Calu3 (cell line): ENCODE measurements around the gene TENM3. TPM values are rescaled to one million over a fixed set of nuclear protein-coding genes. Genes with fewer than 3 reads are reported as not detected.

ENCODE experiments used
- BruUV-seq: library from RNA; stranded (reverse); fragments of 400-500 nt; replicated peaks from 2 replicates; lab custom pipeline; 2021; lab: Mats Ljungman, UMichigan
- CTCF ChIA-PET: fragments of 300-600 bp; sonication (Branson Sonifier 250); formaldehyde crosslinking; loops from one replicate; lab custom pipeline; 2022; ENCODE audit warnings: antibody characterized with exemption; lab: Charles Lee
- DNase-seq: peaks from one replicate; pipeline ENCODE4 v3.0.0; 2022
- H3K27ac Mint-ChIP-seq: one replicate; pipeline ENCODE4 v1.8.0; 2022; ENCODE audit warnings: mixed read lengths; ENCODE audit not compliant: unreplicated experiment
- H3K27me3 Mint-ChIP-seq: one replicate; pipeline ENCODE4 v1.8.0; 2022; ENCODE audit warnings: mixed read lengths; ENCODE audit not compliant: unreplicated experiment
- H3K36me3 Mint-ChIP-seq: one replicate; pipeline ENCODE4 v1.8.0; 2022; ENCODE audit warnings: mild to moderate bottlenecking, moderate library complexity, mixed read lengths; ENCODE audit not compliant: insufficient read depth, unreplicated experiment
- H3K4me1 Mint-ChIP-seq: one replicate; pipeline ENCODE4 v1.8.0; 2022; ENCODE audit warnings: mild to moderate bottlenecking, low read depth, mixed read lengths; ENCODE audit not compliant: unreplicated experiment
- H3K4me3 Mint-ChIP-seq: one replicate; pipeline ENCODE4 v1.8.0; 2022; ENCODE audit warnings: mild to moderate bottlenecking, low read depth, moderate library complexity, mixed read lengths; ENCODE audit not compliant: unreplicated experiment
- H3K9me3 Mint-ChIP-seq: one replicate; pipeline ENCODE4 v1.8.0; 2022; ENCODE audit warnings: low read depth, mixed read lengths; ENCODE audit not compliant: unreplicated experiment
- intact Hi-C: fragments of 100-400 bp; cut with micrococcal nuclease; formaldehyde crosslinking; loops from one replicate; pipeline ENCODE4 v1.10.0; 2022; ENCODE audit not compliant: unreplicated experiment
- total RNA-seq: library from RNA; stranded (reverse); gene quantifications from 2 replicates; pipeline ENCODE4 v1.2.3, GENCODE V29; 2022
- TF ChIP-seq, protein P1 (sequence below): fragments of 200-600 bp; IDR thresholded peaks from one replicate; pipeline ENCODE4 v1.8.0; 2022; ENCODE audit warnings: antibody characterized with exemption; ENCODE audit not compliant: unreplicated experiment

TENM3 gene
- total RNA-seq, 1 experiment from 2014 or later, result 5.9 TPM

DNA sequence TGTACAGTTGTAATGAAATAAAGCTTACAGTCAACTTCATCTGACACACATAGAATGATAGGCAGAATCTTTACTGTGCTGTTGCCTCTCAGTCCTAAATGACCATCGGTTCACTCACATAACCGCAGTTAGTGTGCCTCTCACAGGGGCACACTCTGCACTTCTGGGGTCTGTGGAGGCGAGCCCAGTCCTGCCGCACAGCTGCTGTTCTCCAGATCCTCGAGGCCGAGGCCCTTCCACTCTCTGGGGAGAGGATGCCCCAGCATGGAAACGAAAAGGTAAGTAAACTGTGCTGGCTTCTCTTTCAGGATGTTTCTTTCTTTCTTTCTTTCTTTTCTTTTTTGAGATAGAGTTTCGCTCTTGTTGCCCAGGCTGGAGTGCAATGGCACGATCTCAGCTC is 586.0 kb downstream of the TENM3 start:
- Mint-ChIP-seq H3K4me3 (no peak overlapping the region), H3K9me3 (no peaks in the 10 kb centered on the region), H3K27me3 (peaks cover 55% of the 10 kb centered on the region), H3K4me1 (no peaks in the 10 kb centered on the region), H3K36me3 (no peaks in the 10 kb centered on the region), H3K27ac (no peak overlapping the region)
- no peak for DNase-seq
- BruUV-seq, result no TSS peak
- intact Hi-C loops, result no loop called here
- CTCF ChIA-PET, result no interaction called here
- TF ChIP-seq, protein P1, sequence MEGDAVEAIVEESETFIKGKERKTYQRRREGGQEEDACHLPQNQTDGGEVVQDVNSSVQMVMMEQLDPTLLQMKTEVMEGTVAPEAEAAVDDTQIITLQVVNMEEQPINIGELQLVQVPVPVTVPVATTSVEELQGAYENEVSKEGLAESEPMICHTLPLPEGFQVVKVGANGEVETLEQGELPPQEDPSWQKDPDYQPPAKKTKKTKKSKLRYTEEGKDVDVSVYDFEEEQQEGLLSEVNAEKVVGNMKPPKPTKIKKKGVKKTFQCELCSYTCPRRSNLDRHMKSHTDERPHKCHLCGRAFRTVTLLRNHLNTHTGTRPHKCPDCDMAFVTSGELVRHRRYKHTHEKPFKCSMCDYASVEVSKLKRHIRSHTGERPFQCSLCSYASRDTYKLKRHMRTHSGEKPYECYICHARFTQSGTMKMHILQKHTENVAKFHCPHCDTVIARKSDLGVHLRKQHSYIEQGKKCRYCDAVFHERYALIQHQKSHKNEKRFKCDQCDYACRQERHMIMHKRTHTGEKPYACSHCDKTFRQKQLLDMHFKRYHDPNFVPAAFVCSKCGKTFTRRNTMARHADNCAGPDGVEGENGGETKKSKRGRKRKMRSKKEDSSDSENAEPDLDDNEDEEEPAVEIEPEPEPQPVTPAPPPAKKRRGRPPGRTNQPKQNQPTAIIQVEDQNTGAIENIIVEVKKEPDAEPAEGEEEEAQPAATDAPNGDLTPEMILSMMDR, result no peak

DNA sequence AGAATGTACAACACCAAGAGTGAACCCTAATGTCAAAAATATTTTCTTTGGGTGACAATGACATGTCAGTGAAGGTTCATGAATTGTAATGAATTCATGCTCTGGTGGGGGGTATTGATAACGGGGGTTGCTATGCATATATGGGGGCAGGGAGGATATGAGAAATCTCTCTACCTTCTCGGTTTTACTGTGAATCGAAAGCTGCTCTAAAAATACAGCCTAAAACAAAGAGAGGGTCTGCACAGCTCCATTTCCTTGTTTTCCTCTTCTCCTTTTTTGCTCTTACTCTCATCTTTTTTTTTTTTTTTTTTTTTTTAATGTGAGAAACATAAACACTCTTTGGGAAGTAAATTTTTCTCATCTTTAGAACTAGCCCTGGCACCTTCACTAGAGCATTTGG is 588.2 kb downstream of the TENM3 start:
- H3K4me3 Mint-ChIP-seq, result no peak overlapping the region
- TF ChIP-seq, protein P1, result no peak
- H3K36me3 Mint-ChIP-seq, result no peaks in the 10 kb centered on the region
- H3K27ac Mint-ChIP-seq, result no peak overlapping the region
- no peak for DNase-seq
- H3K27me3 Mint-ChIP-seq, result peaks cover 76% of the 10 kb centered on the region
- H3K9me3 Mint-ChIP-seq, result no peaks in the 10 kb centered on the region
- CTCF ChIA-PET, result no interaction called here
- no peaks in the 10 kb centered on the region for H3K4me1 Mint-ChIP-seq
- intact Hi-C loops, result no loop called here
- BruUV-seq, result no TSS peak

DNA sequence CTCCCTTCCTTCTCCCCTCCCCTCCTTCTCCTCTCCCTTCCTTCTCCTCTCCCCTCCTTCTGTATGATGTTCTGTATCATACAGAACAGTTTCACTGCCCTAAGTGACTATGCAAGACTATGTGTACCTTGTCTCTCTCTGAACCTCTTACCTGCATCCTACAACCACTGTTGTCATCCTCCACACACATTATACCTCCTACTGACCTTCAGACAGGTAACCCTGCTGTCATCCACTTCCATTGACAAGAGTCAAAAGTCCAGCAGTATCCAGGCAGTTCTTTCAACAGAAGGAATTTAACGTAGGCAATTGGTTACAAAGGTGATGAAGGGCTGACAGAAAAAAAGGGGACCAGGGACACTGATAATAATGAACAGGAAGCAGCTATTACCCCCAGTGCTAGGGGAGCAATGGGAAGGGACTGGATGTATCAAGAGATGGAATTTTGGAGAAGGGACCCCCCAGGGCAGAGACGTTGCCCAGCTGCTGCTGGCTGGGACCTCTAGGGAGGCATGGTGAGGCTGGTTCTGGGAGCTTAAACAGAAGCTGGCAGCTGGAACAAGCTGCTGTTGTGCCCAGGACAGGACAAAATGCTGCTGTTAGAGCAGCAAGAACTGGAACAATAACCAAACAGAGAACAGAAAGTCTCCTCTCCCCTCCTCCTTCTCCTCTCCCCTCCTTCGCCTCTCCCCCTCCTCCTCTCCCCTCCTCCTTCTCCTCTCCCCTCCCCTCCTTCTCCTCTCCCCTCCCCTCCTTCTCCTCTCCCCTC is 589.3 kb downstream of the TENM3 start:
- Mint-ChIP-seq H3K9me3 (no peaks in the 10 kb centered on the region), H3K36me3 (no peaks in the 10 kb centered on the region), H3K27ac (no peak overlapping the region), H3K4me1 (no peaks in the 10 kb centered on the region), H3K4me3 (no peak overlapping the region), H3K27me3 (peaks cover 87% of the 10 kb centered on the region)
- CTCF ChIA-PET, result no interaction called here
- intact Hi-C loops, result no loop called here
- no peak for DNase-seq
- BruUV-seq, result no TSS peak
- TF ChIP-seq, protein P1, result no peak

DNA sequence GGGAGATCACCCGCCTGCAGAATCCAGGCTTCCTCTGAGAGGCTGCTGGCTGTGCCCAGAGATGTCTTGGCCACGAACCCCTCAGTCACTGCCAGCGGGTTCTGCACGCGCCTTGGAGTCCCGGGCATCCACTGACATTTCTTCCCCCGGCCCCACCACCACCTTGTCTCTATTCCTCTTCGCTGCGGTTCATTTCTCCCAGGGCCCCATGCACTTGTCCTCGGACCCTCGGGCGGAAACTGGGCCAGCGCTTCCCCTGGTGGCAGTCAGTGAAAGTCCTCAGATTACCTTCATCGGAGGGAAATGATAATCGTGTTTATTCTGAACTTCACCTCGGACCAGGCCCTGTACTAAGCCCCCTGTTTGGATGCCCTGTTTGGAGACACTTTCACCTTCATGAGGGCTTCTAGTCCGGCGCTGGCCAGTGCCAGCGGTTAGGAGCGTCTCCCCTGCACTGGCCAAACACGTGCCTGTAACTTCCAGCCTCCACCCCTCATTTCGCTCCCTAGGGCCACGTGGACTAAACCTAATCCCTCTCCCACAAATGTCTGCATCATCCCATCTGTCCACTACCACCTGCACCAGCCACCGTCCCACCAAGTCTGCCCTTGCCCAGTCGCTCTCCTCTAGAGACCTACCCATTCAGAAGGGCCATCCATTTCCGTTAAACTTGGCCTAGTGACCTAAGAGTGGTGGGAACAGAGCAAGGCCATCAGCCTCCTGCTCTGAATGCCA is 592.0 kb downstream of the TENM3 start:
- Mint-ChIP-seq H3K27ac (no peak overlapping the region), H3K9me3 (no peaks in the 10 kb centered on the region), H3K4me1 (no peaks in the 10 kb centered on the region), H3K4me3 (no peak overlapping the region), H3K36me3 (no peaks in the 10 kb centered on the region), H3K27me3 (peaks cover 69% of the 10 kb centered on the region)
- TF ChIP-seq, protein P1, result no peak
- intact Hi-C loops, result no loop called here
- CTCF ChIA-PET, result no interaction called here
- DNase-seq, result no peak
- BruUV-seq, result no TSS peak
